GM18867 (cell line): ENCODE measurements around the gene MGAM2.

Source experiments
- ATAC-seq: cut with Tn5 transposase; IDR thresholded peaks from one replicate; pipeline ENCODE4 v1.9.1; 2021; ENCODE audit warnings: mild to moderate bottlenecking, moderate library complexity; ENCODE audit not compliant: unreplicated experiment

MGAM2 gene

DNA sequence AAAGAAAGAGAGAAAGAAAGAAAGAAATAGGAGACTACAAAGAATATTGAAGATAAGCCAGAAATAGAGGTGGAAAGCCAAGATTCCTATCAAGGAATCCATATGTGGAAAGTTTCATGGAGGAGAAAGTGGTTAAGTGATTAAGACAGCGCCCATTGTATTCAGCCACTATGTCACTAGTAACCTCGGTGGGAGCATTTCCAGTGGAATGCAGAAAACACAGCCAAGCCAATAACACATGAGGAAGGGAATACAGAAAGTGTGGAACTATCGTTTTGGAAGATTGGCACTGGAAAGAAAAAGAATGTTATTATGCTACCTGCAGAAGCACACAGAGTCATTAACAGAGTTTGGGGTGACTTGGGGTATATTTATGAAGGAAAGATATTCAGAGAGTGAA is 2.7 kb downstream of the MGAM2 start:
- ATAC-seq, result no peak

DNA sequence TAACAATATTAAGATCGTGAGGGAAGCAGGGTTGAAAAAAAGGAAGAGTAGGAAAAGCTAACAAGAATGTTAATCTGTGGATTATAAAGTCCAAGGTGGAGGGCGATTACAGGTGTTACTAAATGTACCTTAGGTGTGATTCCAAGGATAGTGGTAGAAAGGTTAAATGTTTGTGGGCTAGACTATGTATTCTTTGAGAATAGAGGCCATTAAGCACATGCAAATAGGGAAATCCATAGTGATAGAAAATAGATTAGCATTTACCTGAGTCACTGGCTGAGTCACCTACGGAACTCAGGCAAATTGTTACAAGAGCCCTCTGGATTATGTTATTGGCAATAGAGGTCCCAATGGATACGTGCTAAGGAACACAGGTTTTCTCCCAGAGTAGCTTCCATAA is 9.0 kb downstream of the MGAM2 start:
- ATAC-seq, result no peak

DNA sequence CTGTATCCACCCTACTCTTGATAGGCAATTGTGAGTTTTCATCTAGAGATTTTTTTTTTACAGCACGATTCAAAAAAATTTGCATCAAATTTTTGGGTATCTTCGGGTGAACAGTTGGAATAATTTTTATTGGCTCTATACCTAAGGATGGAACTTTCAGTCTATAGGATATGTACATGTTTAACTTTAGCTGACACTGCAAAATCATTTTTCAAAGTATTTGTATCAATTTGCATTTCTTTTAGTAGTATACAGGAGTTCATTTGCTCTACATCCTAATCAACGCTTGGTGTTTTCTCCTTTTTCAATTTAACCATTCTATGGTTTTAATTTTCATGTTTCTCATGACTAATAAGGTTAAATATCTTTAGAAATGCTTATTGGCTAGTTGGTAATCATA is 11.7 kb downstream of the MGAM2 start:
- ATAC-seq, result no peak

DNA sequence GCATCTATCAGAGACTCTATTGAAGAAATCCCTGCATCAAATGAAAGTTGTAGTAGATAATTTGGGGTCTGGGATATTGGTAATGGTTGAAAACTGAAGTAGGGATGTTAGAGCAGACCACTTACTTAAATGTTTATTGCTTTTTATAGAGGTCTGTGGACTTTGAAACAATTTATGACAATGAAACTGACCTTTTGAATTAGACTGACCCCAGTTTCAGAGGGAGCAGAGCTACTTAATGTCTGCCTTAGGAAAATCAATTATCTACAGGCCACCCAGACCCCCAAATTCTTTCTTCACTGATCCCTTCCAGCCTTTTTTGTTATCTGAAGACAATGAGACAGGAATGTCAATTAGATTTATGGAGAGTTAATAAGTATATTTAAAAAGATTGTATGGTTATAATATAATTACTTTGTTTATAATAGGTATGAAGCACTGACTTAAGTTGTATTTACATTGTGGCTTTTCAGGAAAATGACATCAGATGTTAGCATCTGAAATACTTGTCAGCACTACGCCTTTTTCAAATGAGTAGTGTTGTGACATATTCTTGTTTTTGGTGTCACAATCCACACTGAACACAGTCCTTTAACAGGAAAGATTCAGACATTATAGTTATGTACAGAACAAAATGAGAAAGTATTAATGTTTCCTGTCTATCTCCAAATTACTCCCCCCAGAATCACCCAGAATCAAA is 13.9 kb downstream of the MGAM2 start:
- ATAC-seq, result no peak

DNA sequence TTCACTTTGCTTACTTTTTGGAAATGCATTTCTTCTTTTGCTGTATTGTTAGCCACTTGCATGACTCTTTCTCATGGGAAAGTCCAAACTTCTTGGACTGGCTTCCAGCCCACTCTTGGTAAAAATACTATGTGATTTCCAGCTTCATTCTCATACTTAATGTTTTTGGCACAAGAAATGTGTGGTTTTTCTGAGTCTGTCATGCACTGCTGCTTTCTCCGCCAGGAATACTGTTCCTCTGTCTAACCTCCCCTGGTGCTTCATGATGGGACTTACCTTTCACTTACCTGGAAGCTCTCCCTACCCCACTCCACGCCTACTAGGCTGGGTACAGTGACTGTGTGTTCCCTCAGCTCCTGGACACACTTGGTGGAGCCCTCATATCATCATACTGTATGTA is 18.7 kb downstream of the MGAM2 start:
- no peak for ATAC-seq

DNA sequence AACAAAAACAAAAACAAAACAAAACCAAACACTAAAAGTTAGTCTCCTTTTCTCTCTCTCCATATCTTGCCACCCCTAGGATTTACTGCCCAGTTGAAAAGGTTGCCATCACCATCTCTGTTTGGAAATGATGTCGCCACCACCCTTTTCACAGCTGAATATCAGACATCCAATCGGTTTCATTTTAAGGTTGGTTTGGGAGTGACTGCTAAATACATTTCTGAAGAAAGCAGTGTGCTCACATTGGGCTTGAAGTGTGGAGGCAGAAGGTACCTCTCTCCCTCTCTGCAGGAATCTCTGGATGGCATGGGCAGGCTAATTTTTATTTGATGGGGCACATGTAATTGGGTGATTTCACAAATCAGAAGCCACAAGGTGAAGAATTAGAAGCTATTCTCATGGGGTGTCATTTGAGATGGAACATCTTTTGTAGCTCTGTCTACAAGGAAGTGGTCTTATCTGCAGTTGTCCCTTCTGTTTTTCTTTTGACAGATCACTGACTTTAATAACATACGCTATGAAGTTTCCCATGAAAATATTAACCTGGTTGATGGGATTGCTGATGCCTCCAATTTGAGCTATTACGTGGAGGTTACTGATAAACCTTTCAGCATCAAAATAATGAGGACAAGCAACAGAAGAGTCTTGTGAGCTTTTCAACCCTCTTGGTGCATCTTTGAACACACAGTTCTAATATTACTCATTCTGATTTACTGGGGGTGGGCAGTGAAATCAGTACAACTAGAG is 20.1 kb downstream of the MGAM2 start:
- no peak for ATAC-seq

DNA sequence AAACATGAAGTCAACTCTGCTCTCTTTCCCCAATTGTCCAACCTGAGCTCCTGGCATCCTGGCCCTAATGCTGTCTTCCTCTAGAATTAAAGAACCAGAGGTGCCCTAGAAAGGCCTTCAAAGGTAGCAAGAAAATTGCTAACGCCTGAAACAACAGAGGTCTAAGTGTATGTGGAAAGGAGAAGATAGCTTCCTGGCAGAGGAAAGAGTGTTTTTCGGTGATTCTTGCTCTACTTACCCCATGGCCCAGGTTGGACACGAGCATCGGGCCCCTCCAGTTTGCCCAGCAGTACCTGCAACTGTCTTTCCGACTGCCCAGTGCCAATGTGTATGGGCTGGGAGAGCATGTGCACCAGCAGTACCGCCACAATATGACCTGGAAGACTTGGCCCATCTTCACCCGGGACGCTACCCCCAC is 22.2 kb downstream of the MGAM2 start:
- ATAC-seq, result no peak

DNA sequence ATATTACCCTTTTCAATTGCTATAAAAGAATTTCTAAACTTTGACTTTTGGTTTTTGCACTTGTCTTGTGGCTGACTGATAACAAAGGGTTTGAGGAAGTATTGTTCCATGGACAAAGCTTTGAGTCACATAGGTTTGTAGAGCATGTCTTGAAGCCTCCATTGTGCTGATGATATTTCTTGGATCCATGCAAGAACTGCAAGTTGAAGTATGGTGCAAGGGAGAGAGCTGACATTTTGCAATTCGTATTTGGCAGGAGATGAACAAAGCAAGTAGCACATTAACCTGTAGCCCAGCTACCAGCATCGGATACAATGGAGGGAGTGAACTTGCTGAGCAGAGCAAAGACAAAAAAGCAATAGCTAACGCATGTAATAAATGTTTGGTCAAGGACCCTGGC is 23.4 kb downstream of the MGAM2 start:
- ATAC-seq, result no peak

DNA sequence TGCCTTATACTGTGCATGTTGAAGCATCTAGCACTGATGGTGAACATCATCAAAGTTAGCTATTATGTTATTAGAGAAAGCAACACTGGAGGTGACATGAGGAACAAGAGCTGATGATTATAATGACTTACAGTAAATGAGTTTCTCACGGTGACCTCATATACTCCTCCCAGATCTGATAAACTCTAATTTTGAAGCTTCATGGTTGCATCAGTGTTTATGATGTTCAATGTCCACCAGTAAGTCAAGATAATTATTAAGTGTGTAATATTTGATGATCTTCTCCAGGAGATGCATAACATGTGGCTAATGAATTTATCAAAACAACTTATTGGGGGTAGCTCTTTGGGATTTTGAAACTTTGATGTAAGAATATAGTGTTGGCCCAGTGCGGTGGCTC is 27.5 kb downstream of the MGAM2 start:
- ATAC-seq, result no peak

DNA sequence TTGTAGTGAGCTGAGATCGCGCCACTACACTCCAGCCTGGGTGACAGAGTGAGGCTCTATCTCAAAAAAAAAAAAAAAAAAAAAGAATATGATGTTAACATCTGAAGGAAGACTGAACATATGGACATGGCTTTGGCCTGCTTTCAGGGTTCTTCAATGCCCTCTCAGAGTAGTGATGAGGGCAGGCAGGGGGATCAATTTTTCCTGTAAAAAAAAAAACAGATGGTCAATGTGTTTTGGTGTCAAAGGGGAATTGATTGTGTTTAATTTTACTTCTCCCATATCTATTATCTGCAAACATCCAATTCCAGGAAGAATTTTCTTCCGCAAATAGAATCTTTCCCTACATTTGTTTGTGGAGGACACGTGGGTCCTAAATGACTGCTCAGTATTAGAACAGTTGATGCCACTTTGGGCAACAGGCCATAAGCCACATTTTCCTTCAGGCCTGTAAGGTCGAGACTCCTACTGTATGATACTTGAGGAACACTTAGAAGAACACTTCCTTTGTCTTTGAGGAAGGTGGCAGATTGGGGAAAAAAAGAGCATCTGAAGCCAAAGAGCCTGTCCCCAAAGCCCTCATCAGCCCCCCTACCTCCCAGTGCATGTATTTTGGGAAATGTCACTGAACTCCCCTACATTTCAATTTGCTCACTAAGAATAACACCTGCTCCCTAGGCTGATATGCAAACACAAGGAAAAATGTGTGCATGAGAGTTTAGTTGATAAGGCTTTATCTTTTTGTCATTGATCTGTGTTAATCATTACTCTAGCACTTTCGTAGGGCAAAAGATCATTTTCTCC is 28.3 kb downstream of the MGAM2 start:
- no peak for ATAC-seq

DNA sequence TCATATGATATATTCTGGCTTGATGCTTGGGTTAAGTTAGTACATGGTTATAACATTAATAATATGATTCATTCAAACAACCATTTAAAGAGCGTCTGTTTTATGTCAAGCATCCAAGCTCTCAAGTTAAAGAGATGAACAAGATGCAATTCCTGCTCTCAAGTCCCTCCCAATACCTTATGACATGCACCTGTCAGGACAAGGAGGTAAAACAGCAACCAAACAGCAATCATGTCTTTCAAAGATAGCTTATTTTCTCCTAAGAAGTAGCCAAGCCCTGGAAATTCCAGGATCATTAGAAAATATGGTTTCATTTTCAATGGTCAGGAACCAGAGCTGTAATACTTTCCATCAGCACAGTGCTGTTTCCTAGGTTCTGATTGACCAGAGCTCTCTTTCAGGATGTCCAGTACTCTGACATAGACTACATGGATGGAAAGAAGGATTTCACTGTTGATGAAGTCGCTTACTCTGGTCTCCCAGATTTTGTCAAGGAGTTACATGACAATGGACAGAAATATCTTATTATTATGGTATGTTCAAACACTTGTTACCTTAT is 29.0 kb downstream of the MGAM2 start:
- no peak for ATAC-seq

DNA sequence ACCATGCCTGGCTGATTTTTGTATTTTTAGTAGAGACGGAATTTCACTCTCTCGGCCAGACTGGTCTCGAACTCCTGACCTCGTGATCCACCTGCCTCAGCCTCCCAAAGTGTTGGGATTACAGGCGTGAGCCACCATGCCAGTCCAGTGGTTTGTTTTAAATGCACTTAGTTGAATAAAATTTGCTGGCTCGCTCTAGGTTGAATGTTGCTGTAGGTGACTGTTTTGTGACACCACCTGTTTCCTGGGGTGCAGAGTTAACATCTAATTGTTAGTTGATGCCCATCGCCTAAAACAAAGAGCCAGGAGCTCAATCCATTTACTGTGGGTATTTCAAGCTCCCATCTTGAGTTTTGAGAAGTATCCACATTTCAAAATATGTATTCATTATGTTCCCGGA is 31.2 kb downstream of the MGAM2 start:
- ATAC-seq, result no peak

DNA sequence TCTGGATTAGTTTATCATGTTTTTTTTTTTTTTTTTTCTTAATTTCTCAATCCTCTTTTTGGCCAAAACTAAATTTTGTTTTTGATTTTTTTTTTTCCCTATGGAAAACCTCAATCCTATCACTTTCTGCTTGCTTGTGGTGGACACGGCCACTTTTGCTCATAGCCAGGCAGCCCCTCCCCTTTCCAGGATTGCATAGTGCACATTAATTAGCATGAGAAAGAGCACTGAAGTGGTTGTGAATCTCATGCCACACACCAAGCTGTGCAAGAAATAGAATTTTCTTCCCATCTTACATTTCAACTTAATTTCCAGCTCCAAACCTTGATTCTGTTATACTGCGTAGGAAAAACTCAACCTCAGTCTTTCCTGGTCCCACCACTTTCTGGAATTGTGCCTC is 34.6 kb downstream of the MGAM2 start:
- no peak for ATAC-seq

DNA sequence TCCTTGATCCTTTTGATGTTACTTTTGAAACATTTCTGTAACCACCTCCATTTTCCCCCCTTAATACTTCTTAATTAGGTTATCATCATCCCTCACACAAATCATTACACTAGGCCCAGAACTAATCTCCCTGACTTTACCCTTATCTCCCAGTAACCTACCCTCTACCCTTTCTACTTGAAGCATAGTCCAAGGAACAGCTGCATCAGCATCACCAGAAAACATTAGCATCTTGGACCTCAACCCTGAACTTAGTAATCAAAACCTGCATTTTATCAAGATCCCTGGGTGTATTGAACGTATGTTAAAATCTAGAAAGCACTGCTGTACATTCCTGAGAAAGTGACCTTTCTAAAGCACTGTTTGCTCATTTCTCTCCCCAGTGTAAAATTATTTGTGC is 38.8 kb downstream of the MGAM2 start:
- ATAC-seq, result no peak

DNA sequence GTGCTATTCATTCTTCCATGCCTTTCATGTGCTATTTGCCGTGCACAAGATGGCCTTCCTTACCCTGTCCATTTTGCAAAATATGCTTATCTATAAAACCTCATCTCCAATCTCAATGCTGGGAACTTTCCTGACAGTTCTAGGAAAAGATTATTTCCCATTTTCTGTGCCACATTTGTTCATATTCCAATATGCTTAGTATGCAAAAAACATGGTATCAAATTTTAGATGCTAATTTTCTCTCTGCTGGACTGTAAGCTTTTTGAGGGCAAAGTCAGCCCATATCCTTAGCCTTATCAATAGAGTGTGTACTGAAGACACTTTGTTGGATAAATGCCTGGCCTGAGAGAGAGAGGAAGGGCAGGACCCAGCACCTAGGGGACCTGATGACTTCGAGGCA is 39.4 kb downstream of the MGAM2 start:
- ATAC-seq, result no peak

DNA sequence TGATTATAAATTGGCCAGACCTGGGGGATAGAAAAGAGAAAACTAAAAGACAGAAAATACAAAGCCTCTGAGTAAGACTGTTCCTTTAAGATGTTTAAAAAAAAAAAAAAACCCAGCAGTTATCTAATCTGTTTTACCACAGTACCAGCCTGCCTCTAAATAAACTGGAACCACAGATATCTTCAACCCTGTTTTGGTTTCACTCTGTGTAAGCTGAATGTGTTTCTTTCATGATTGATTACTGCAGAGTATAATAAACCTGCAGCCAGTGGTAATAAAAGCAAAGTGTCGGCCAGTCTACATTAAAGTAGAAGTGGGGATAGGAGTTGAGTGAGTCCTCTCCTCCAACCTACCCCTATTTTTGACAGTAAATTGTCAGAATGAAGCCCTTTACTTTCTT is 40.6 kb downstream of the MGAM2 start:
- ATAC-seq, result peak; percentile 95

DNA sequence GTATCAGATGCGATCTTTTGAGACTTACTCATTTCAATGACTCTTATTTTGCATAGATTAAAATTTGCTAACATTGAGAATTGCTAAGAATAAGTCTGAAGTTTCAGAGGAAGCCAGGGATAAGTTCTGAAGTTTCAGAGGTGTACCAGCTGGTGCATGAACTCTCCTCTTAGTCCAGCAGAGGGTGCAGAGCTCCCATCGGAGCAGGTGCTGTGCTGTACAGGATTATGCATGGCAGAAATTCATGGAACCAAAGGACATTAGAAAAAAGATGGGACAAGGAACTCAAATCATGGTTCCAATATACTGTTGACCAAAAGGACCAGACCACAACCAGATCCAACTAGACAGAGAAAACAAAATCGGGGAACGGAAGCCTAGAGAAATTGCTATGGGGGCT is 41.9 kb downstream of the MGAM2 start:
- peak; percentile 72 for ATAC-seq

DNA sequence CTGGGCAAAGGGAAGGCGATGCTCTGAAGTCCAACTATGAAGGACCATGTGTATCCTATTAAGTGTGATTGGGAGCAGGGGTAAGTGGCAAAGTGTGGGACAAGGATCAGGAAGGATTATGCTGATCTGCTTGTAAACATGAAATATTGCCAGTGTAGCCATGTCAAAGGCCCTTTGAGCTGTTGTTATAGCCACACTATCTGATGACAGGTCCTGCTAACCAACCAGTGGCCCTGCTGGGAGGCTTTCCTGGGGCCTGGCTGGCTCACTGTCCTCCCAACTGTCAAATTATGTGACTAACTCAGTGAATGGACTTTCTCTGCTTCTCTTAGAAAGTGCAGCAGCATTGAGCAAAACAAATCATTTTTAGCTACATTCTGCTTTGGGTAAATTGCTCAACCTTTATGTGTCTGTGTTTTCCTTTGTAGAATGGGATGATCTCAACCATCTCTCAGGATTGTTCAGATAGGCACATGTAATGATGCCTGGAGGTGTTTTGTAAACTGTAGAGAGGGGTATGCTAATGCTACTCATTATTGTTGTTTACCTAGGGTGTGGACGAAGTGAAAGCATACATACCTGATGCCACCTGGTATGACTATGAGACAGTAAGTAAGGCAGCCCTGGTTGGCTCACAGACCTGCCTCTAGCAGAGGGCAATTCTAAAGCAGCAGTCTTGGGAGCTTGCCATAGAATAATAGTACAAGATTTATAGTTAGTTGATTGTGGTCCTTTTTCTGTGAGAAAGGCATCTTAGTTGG is 47.4 kb downstream of the MGAM2 start:
- no peak for ATAC-seq

DNA sequence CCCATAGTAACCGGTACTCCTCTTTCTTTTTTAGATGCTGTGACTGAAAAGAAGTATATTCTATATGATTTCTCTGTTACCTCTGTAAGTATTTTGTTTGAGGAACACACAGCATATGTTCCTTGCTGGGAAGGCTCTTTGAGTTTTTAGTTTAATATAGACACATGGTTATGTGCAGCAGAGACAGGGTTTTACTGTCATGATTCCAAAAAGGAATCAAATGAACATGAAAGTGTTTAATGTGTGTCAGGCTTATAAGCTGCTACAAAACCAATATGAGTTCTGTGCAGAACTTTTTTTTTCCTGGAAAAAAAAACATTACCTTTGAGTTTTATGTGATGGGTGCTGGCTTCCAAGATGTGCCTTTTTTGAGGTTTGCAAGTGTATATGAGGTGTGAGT is 50.4 kb downstream of the MGAM2 start:
- ATAC-seq, result no peak

DNA sequence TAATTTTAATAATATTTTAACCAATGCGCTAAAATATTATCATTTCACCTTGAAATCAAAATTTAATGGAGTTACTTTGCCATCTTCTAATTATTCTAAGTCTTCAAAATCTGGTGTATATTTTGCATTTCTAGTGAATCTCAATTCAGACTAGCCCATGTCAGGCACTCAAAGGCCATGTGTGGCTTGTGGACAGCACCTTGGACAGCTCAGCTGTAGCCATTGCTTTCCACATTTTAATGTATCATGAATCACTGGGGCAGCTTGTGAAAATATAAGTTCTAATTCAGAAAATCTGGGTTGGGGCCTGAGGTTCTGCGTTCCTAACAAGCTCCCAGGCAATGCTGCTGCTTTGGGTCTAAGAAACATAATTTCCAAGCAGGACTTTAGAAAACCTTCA is 57.2 kb downstream of the MGAM2 start:
- ATAC-seq, result no peak

DNA sequence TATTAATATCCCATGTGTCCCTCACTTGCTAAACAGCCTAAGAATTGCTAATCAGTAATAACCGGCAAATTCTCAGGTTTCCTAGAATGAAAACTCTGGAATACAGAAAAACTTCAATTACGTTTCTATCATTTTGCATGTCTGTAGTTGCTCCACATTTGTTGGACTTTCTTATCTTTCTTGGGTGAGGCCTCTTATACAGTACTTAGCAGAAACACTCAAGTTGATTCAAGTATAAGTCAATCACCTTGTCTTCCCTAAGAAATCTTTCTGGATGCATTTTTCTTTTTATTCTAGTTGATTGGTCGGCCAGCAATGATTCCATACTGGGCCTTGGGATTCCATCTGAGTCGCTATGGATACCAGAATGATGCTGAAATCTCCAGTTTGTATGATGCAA is 61.4 kb downstream of the MGAM2 start:
- no peak for ATAC-seq
